ENCODE measurements around the gene TNK2. TPM values are rescaled to one million over a fixed set of nuclear protein-coding genes. Genes with fewer than 3 reads are reported as not detected.

TNK2 gene
- total RNA-seq, 2 donors from 2014 or later, result 25.9 to 49.1 TPM

DNA sequence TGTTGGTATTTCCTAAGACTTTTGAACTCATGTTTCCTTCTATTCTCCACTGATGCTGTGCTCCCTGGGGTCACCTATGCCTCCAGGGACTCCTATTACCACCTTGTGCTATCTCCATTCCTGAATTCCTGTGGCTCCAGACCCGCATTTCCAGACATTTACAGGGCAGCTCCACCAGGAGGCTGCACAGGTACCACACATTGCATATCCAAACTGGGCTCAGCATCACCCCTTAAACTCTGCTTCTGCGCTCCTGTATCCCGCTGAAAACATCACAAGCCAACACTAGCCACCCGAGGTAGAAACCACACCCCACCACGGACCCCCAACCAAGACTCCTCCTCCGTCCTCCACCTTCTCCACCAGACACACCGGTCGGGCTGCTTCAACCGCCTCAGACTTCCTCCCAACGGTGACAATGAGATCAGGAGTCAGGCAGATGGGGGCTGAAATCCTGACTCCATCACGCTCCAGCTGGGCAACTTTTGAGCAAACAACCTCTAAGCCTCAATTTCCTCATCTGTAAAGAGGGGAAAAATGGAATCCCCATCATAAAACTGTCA lies 10.4 kb downstream of the TNK2 start:
- 72 to 77% methylated on average over 11 of the region's 11 CpGs for WGBS, 2 donors

DNA sequence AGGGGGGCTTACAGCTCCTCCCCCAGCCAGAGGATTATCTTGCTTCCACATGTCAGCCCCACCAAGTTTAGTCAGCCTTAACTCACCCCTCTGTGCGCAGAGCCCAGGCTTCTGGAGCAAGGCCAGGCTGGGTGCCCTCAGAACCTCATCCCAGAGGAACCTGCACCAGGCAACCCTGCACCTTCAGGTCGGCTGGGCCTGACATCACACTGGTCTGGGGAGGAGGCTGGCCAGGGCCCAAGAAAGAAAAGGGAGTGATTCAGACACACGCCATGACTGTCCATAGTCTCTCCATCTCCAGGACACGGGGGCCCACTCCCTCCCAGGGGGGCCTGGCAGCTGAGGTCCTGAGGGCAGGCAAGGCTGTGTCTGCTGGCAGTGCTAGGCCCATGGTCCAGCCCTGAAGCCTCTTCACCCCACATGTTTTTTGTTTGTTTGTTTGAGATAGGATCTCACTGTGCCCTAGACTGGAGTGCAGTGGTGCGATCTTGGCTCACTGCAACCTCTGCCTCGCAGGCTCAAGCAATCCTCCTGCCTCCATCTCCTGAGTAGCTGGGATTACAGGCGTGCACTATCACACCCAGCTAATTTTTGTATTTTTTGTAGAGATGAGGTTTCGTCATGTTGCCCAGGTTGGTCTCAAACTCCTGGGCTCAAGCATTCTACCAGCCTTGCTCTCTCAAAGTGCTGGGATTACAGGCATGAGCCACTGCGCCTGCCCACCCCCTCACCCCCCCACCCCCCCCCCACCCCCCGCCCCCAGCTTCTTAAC lies 11.1 kb downstream of the TNK2 start:
- DNase-seq (peak in 1 of 4 donors; percentile 53), ATAC-seq (no peak)
- Histone ChIP-seq H3K36me3 (replicated peaks in 1 of 2; ENCODE audit: insufficient read depth in 1 of 2, low read depth in 2 of 2) (no peaks in the 10 kb centered on the region), H3K4me1 (peaks cover 48% of the 10 kb centered on the region), H3K4me3 (no peak overlapping the region), H3K27ac (peak overlapping the region in 2 of 4 donors; percentile 74 to 76), H3K27me3 (no peaks in the 10 kb centered on the region), H3K9me3 (no peaks in the 10 kb centered on the region)
- TF ChIP-seq POLR2A (IDR thresholded peaks at IDR 0.05) (no peak), CTCF (IDR thresholded peaks at IDR 0.05) (no peak)
- 65 to 66% methylated on average over 8 to 10 of the region's 10 CpGs for WGBS, 2 donors
- intact Hi-C loops (cut with DNase I), result no loop called here

More for the DNA sequence above, 10.4 kb downstream of the TNK2 start:
- DNase-seq (no peak), ATAC-seq (no peak)
- Histone ChIP-seq H3K27ac (no peak overlapping the region), H3K27me3 (no peaks in the 10 kb centered on the region), H3K9me3 (no peaks in the 10 kb centered on the region), H3K36me3 (replicated peaks in 1 of 2; ENCODE audit: insufficient read depth in 1 of 2, low read depth in 2 of 2) (no peaks in the 10 kb centered on the region), H3K4me1 (peaks cover 43% of the 10 kb centered on the region), H3K4me3 (no peak overlapping the region)
- intact Hi-C loops (cut with DNase I), result no loop called here
- no peak for TF ChIP-seq CTCF (IDR thresholded peaks at IDR 0.05)
- no peak for TF ChIP-seq POLR2A (IDR thresholded peaks at IDR 0.05)

DNA sequence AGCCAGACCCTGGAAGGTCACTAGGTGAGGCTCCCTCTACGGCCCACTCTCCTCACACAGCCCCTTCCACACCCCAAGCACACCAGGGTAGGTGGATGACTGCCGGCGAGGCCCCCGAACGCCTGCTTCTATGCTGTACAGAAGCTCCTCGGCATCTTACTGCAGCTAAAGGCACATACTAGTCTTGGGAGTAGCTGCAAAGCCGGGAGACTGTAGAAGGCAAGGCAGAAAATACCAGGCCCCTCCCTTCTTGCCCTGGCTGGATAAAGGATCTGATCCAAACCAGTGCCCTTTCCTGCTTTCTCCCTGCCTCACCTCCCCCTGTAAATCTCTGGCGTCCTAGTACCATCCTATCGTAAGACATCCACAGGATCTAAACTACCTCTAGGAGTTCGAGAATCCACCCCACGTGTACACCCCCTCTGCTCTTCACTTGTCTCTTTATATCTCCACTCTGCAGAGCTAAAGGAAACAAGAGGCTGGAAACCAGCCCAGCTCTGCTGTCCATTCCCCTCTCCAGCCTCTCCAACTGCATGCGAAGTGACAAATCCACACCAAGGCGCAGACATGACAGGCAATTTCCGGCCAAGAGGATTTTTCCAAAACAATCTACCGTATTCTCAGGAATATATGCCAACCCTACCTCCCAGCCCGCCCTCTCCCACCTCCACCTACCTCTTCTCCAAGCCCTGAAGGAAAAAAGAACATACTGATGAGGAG lies 11.8 kb downstream of the TNK2 start:
- Histone ChIP-seq H3K27me3 (no peaks in the 10 kb centered on the region), H3K36me3 (replicated peaks in 1 of 2; ENCODE audit: insufficient read depth in 1 of 2, low read depth in 2 of 2) (no peaks in the 10 kb centered on the region), H3K9me3 (no peaks in the 10 kb centered on the region), H3K27ac (peak overlapping the region; percentile 50 to 76 (median 64)), H3K4me3 (no peak overlapping the region), H3K4me1 (peaks cover 52% of the 10 kb centered on the region)
- DNase-seq (peak in 1 of 4 donors; percentile 34), ATAC-seq (no peak)
- WGBS, 2 donors, result 36 to 41% methylated on average over 12 to 16 of the region's 16 CpGs
- no peak for TF ChIP-seq POLR2A (IDR thresholded peaks at IDR 0.05)
- TF ChIP-seq CTCF (IDR thresholded peaks at IDR 0.05), result no peak
- intact Hi-C loops (cut with DNase I), result no loop called here

GRCh38 chr3:195895861-195896360 lies 12.4 kb downstream of the TNK2 start:
- peak overlapping the region in 1 of 2 donors; percentile 43 for H3K4me3 ChIP-seq
- ATAC-seq, result peak; percentile 49
- TF ChIP-seq POLR2A (IDR thresholded peaks at IDR 0.05) (no peak), CTCF (IDR thresholded peaks at IDR 0.05) (no peak)
- H3K36me3 ChIP-seq (replicated peaks in 1 of 2; ENCODE audit: insufficient read depth in 1 of 2, low read depth in 2 of 2), result no peaks in the 10 kb centered on the region
- intact Hi-C loops (cut with DNase I), result no loop called here
- no peaks in the 10 kb centered on the region for H3K27me3 ChIP-seq
- 2 to 8% methylated on average over 2 to 34 of the region's 47 CpGs for WGBS, 2 donors
- H3K4me1 ChIP-seq, result peaks cover 52% of the 10 kb centered on the region
- peak; percentile 66 to 75 (median 70) for DNase-seq
- H3K9me3 ChIP-seq, result no peaks in the 10 kb centered on the region
- peak overlapping the region; percentile 50 to 76 (median 64) for H3K27ac ChIP-seq

Data from body of pancreas (tissue), 4 donors.